ENCODE data around the gene HNRNPM.
A peak's percentile ranks its signal among the peaks of the same experiment; 100 is the strongest.
"Not testable (repeated sequence)": the region's sequence is repeated elsewhere in the genome, so short reads cannot be mapped to it uniquely, and the experiment has no call there.

HNRNPM gene

GRCh38 chr19:8444677-8445487, at the start of gene HNRNPM:
HNRNPM (plus strand) TSS chr19:8444975; CDS start chr19:8444999, 24 bp downstream.
- peaks cover 57% of the 10 kb centered on the region for H3K36me3 Mint-ChIP-seq
- DNase-seq (ENCODE audit: low spot score in 2 of 2) = peak; percentile 99 to 100
- H3K4me3 Mint-ChIP-seq = peak within 1 kb of the TSS; percentile 90
- peak within 1 kb of the TSS; percentile 99 for H3K27ac Mint-ChIP-seq
- peak; percentile 94 for ATAC-seq
- H3K9me3 Mint-ChIP-seq = no peaks in the 10 kb centered on the region
- H3K4me1 Mint-ChIP-seq = peaks cover 47% of the 10 kb centered on the region

GRCh38 chr19:8395621-8396082, 49.1 kb upstream of the HNRNPM start:
- peaks cover 56% of the 10 kb centered on the region for H3K4me1 Mint-ChIP-seq
- peak overlapping the region; percentile 93 for H3K27ac Mint-ChIP-seq
- no peaks in the 10 kb centered on the region for H3K9me3 Mint-ChIP-seq
- peaks cover 39% of the 10 kb centered on the region for H3K36me3 Mint-ChIP-seq
- no peak for DNase-seq (ENCODE audit: low spot score in 2 of 2)
- no peak for ATAC-seq
- H3K4me3 Mint-ChIP-seq = no peak overlapping the region

GRCh38 chr19:8396185-8396562, 48.6 kb upstream of the HNRNPM start:
- Mint-ChIP-seq H3K4me1 (peaks cover 51% of the 10 kb centered on the region), H3K4me3 (no peak overlapping the region), H3K27ac (peak overlapping the region; percentile 93), H3K9me3 (no peaks in the 10 kb centered on the region), H3K36me3 (peaks cover 41% of the 10 kb centered on the region)
- ATAC-seq (no peak), DNase-seq (ENCODE audit: low spot score in 2 of 2) (no peak)

GRCh38 chr19:8396563-8397203, 48.1 kb upstream of the HNRNPM start:
- H3K27ac Mint-ChIP-seq = peak overlapping the region; percentile 93
- H3K4me3 Mint-ChIP-seq = no peak overlapping the region
- peaks cover 46% of the 10 kb centered on the region for H3K36me3 Mint-ChIP-seq
- ATAC-seq = peak; percentile 75
- no peaks in the 10 kb centered on the region for H3K9me3 Mint-ChIP-seq
- H3K4me1 Mint-ChIP-seq = peaks cover 46% of the 10 kb centered on the region
- peak; percentile 63 to 87 for DNase-seq (ENCODE audit: low spot score in 2 of 2)

- Mint-ChIP-seq H3K27ac (peak overlapping the region; percentile 93), H3K36me3 (peaks cover 52% of the 10 kb centered on the region), H3K4me3 (no peak overlapping the region), H3K9me3 (no peaks in the 10 kb centered on the region), H3K4me1 (peaks cover 40% of the 10 kb centered on the region)
- ATAC-seq (no peak), DNase-seq (ENCODE audit: low spot score in 2 of 2) (no peak)
These were observed 47.5 kb upstream of the HNRNPM start for GRCh38 chr19:8397271-8397670.

- H3K4me1 Mint-ChIP-seq = peaks cover 39% of the 10 kb centered on the region
These were observed 46.9 kb upstream of the HNRNPM start for GRCh38 chr19:8397746-8398310.

GRCh38 chr19:8398311-8398771, 46.4 kb upstream of the HNRNPM start:
- H3K27ac Mint-ChIP-seq = no peak overlapping the region
- no peak for DNase-seq (ENCODE audit: low spot score in 2 of 2)

More at GRCh38 chr19:8397746-8398310, 46.9 kb upstream of the HNRNPM start:
- ATAC-seq (peak; percentile 12), DNase-seq (ENCODE audit: low spot score in 2 of 2) (no peak)
- Mint-ChIP-seq H3K27ac (peak overlapping the region; percentile 93), H3K4me3 (no peak overlapping the region), H3K9me3 (no peaks in the 10 kb centered on the region), H3K36me3 (peaks cover 58% of the 10 kb centered on the region)

GRCh38 chr19:8399681-8400188, 45.0 kb upstream of the HNRNPM start:
- DNase-seq (ENCODE audit: low spot score in 2 of 2) (no peak), ATAC-seq (no peak)
- no peak overlapping the region for H3K27ac Mint-ChIP-seq
- no peaks in the 10 kb centered on the region for H3K9me3 Mint-ChIP-seq
- H3K36me3 Mint-ChIP-seq = peaks cover 66% of the 10 kb centered on the region
- no peak overlapping the region for H3K4me3 Mint-ChIP-seq
- peaks cover 28% of the 10 kb centered on the region for H3K4me1 Mint-ChIP-seq

More at GRCh38 chr19:8398311-8398771, 46.4 kb upstream of the HNRNPM start:
- no peak for ATAC-seq
- Mint-ChIP-seq H3K9me3 (no peaks in the 10 kb centered on the region), H3K4me1 (peaks cover 34% of the 10 kb centered on the region), H3K4me3 (no peak overlapping the region), H3K36me3 (peaks cover 61% of the 10 kb centered on the region)

GRCh38 chr19:8401981-8402411, 42.8 kb upstream of the HNRNPM start:
- ATAC-seq = no peak
- Mint-ChIP-seq H3K36me3 (peaks cover 73% of the 10 kb centered on the region), H3K4me3 (no peak overlapping the region), H3K4me1 (peaks cover 6% of the 10 kb centered on the region), H3K9me3 (no peaks in the 10 kb centered on the region), H3K27ac (no peak overlapping the region)
- DNase-seq (ENCODE audit: low spot score in 2 of 2) = no peak

- no peak for DNase-seq (ENCODE audit: low spot score in 2 of 2)
- Mint-ChIP-seq H3K36me3 (peaks cover 71% of the 10 kb centered on the region), H3K4me3 (no peak overlapping the region), H3K27ac (no peak overlapping the region), H3K4me1 (peaks cover 4% of the 10 kb centered on the region), H3K9me3 (no peaks in the 10 kb centered on the region)
- no peak for ATAC-seq
These were observed 41.5 kb upstream of the HNRNPM start for GRCh38 chr19:8403098-8403819.

- H3K36me3 Mint-ChIP-seq = peaks cover 67% of the 10 kb centered on the region
- no peak for ATAC-seq
- H3K27ac Mint-ChIP-seq = no peak overlapping the region
- DNase-seq (ENCODE audit: low spot score in 2 of 2) = no peak
- peaks cover 4% of the 10 kb centered on the region for H3K4me1 Mint-ChIP-seq
- no peaks in the 10 kb centered on the region for H3K9me3 Mint-ChIP-seq
- H3K4me3 Mint-ChIP-seq = no peak overlapping the region
These were observed 41.0 kb upstream of the HNRNPM start for GRCh38 chr19:8403820-8404109.

- ATAC-seq (no peak), DNase-seq (ENCODE audit: low spot score in 2 of 2) (no peak)
- H3K4me1 Mint-ChIP-seq = peaks cover 4% of the 10 kb centered on the region
- no peak overlapping the region for H3K4me3 Mint-ChIP-seq
- no peak overlapping the region for H3K27ac Mint-ChIP-seq
- no peaks in the 10 kb centered on the region for H3K9me3 Mint-ChIP-seq
- H3K36me3 Mint-ChIP-seq = peaks cover 60% of the 10 kb centered on the region
These were observed 40.2 kb upstream of the HNRNPM start for GRCh38 chr19:8404391-8405151.

GRCh38 chr19:8410718-8411117, 34.1 kb upstream of the HNRNPM start:
- not testable (repeated sequence) for H3K27ac Mint-ChIP-seq; H3K36me3 Mint-ChIP-seq; H3K9me3 Mint-ChIP-seq; ATAC-seq; DNase-seq (ENCODE audit: low spot score in 2 of 2); H3K4me3 Mint-ChIP-seq
- peaks cover 14% of the 10 kb centered on the region for H3K4me1 Mint-ChIP-seq

All from stimulated activated effector memory CD8-positive, alpha-beta T cell treated with anti-CD3 and anti-CD28 coated beads, Interleukin-12 subunit alpha, Interleukin-12 subunit beta, amount 100 ng/mL, for 72 hours (primary cell).